Measurements from ENCODE around the gene RCSD1.

DNA sequence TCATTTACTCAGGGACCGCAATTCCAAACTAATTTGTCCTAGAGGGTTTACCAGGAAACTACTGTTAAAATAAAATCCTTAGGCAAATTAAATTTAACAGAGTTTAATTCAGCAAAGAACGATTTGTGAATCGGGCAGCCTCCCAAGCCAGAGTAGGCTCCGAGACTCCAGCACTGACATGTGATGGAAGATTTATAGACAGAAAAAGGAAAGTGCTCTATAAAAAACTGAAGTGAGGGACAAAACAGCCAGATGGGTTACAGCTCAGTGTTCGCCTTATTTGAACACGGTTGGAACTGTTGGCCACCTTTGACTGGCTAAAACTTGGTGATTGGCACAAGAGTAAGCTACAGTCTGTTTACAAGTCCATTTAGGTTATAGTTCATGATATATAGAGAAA is 35.2 kb upstream of the RCSD1 start:
- TF ChIP-seq KAT2A (conservative IDR thresholded peaks at IDR 0.05; ENCODE audit: control insufficient read depth, low read depth, low read length) = no peak
- TF ChIP-seq CBFB (IDR thresholded peaks at IDR 0.05; ENCODE audit: low read depth) = no peak
- TF ChIP-seq, protein P1, sequence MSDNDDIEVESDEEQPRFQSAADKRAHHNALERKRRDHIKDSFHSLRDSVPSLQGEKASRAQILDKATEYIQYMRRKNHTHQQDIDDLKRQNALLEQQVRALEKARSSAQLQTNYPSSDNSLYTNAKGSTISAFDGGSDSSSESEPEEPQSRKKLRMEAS (IDR thresholded peaks at IDR 0.05; ENCODE audit: low read depth, low read length) = no peak
- TF ChIP-seq PAX8 (IDR thresholded peaks at IDR 0.05) = no peak
- no peak for TF ChIP-seq JUND (IDR thresholded peaks at IDR 0.05; ENCODE audit: low read depth, low read length)
- TF ChIP-seq, protein P2, sequence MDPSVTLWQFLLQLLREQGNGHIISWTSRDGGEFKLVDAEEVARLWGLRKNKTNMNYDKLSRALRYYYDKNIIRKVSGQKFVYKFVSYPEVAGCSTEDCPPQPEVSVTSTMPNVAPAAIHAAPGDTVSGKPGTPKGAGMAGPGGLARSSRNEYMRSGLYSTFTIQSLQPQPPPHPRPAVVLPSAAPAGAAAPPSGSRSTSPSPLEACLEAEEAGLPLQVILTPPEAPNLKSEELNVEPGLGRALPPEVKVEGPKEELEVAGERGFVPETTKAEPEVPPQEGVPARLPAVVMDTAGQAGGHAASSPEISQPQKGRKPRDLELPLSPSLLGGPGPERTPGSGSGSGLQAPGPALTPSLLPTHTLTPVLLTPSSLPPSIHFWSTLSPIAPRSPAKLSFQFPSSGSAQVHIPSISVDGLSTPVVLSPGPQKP (IDR thresholded peaks at IDR 0.05; ENCODE audit: low read depth, low read length) = no peak
- TF ChIP-seq POLR2A (IDR thresholded peaks at IDR 0.05; ENCODE audit: low read depth, low read length) = no peak
- TF ChIP-seq, protein P3, sequence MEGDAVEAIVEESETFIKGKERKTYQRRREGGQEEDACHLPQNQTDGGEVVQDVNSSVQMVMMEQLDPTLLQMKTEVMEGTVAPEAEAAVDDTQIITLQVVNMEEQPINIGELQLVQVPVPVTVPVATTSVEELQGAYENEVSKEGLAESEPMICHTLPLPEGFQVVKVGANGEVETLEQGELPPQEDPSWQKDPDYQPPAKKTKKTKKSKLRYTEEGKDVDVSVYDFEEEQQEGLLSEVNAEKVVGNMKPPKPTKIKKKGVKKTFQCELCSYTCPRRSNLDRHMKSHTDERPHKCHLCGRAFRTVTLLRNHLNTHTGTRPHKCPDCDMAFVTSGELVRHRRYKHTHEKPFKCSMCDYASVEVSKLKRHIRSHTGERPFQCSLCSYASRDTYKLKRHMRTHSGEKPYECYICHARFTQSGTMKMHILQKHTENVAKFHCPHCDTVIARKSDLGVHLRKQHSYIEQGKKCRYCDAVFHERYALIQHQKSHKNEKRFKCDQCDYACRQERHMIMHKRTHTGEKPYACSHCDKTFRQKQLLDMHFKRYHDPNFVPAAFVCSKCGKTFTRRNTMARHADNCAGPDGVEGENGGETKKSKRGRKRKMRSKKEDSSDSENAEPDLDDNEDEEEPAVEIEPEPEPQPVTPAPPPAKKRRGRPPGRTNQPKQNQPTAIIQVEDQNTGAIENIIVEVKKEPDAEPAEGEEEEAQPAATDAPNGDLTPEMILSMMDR (IDR thresholded peaks at IDR 0.05 in 2 of 3, conservative IDR thresholded peaks at IDR 0.05 in 1 of 3; ENCODE audit: control insufficient read depth in 2 of 3, extremely low read depth in 1 of 3, insufficient read depth in 1 of 3, low read depth in 3 of 3, low read length in 3 of 3) = no peak
- TF ChIP-seq TCF7 (IDR thresholded peaks at IDR 0.05; ENCODE audit: borderline replicate concordance) = no peak

Measured in GM12878 (cell line).